ENCODE results near the gene SLIT2.

Gene SLIT2, protein sequence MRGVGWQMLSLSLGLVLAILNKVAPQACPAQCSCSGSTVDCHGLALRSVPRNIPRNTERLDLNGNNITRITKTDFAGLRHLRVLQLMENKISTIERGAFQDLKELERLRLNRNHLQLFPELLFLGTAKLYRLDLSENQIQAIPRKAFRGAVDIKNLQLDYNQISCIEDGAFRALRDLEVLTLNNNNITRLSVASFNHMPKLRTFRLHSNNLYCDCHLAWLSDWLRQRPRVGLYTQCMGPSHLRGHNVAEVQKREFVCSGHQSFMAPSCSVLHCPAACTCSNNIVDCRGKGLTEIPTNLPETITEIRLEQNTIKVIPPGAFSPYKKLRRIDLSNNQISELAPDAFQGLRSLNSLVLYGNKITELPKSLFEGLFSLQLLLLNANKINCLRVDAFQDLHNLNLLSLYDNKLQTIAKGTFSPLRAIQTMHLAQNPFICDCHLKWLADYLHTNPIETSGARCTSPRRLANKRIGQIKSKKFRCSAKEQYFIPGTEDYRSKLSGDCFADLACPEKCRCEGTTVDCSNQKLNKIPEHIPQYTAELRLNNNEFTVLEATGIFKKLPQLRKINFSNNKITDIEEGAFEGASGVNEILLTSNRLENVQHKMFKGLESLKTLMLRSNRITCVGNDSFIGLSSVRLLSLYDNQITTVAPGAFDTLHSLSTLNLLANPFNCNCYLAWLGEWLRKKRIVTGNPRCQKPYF (N-terminal part only)

GRCh38 chr4:20251796-20252655, at the start of gene SLIT2:
TSS of gene SLIT2 (plus strand) at chr4:20251905. CDS start at chr4:20253816, 1,911 bp downstream.
- DNase-seq (ENCODE audit: low read depth in 2 of 2): no peak

GRCh38 chr4:20203508-20203907, 48.2 kb upstream of the SLIT2 start:
- DNase-seq (ENCODE audit: low read depth in 2 of 2): no peak

- DNase-seq (ENCODE audit: low read depth in 2 of 2): no peak
These were observed 34.2 kb upstream of the SLIT2 start for GRCh38 chr4:20217521-20217920.

DNA sequence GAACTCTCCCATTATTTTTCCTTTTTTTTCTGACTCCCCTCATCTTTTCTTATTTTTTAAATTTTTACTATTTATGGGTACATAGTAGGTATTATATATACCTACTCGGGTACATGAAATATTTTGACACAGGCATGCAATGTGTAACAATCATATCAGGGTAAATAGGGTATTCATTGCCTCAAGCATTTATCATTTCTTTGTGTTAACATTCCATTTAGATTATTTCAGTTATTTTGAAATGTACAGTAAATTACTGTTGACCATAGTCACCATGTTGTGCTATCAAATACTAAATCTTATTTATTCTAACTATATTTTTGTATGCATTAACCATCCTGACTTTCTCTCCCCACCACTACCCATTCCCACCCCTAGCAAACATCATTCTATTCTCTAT, 33.8 kb upstream of the SLIT2 start:
- no peak for DNase-seq (ENCODE audit: low read depth in 2 of 2)

DNA sequence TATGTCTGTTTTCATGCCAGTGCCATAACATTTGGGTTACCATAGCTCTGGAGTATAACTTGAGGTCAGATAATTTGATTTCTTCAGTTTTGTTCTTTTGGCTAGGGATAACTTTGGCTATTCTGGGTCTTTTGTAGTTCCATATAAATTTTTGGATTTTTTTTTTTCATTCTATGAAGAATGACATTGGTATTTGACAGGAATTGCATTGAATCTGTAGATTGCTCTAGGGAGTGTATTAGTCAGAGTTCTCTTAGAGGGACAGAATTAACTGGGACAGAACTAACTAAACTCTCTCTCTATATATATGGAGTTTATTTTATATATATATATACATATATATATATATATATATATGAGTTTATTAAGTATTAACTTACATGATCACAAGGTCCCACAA, 32.2 kb upstream of the SLIT2 start:
- DNase-seq (ENCODE audit: low read depth in 2 of 2): no peak

DNA sequence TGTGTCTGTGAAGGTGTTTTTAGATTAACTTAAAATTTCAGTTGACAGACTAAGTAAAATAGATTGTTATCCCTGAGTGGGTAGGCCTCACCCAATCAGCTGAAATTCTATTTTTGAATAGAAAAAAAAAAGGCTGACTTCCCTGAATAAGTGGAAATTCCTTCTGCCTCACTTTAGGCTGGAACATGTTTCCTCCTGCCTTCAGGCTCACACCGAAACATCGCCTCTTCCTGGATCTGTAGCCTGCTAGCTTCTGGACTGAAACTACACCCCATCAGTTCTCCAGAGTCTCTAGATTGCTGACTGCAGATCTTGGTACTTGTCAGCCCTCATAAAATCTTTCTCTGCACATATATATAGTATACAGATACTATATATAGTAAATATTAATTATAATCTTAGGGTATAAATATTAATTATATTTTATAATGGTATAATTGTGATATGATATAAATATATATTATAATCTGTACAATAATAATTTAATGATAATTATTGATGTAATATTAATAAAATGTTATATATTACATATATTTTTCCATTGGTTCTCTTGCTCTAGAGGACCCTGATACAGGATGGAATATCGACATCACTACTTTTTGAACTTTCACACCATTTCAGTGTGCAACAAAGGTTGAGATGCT, 13.7 kb upstream of the SLIT2 start:
- no peak for DNase-seq (ENCODE audit: low read depth in 2 of 2)

DNA sequence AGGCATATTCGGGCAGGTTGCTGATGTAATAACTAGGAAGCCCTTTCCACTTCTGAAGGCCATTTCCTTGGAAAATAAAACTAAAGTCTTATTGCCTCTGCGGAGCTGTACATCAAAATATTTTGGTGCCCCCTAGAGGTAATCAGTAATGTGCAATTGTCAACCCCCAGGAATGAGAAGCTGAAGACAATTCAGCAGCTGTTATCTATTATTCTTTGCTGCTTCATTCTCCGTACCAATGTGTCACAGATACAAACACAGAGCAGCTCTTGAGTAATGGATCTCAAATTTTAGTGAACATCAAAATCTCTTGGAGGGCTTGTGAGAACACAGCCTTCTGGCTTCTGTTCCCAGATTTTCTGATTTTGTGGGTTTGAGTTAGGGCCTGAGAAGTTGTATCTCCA, 3.5 kb upstream of the SLIT2 start:
- DNase-seq (ENCODE audit: low read depth in 2 of 2): no peak

GRCh38 chr4:20249333-20249732, 2.4 kb upstream of the SLIT2 start:
- no peak for DNase-seq (ENCODE audit: low read depth in 2 of 2)

- DNase-seq (ENCODE audit: low read depth in 2 of 2): no peak
These were observed 492 bp upstream of the SLIT2 start for GRCh38 chr4:20251031-20251795.

GRCh38 chr4:20252656-20253282, 1.1 kb downstream of the SLIT2 start:
- no peak for DNase-seq (ENCODE audit: low read depth in 2 of 2)

DNA sequence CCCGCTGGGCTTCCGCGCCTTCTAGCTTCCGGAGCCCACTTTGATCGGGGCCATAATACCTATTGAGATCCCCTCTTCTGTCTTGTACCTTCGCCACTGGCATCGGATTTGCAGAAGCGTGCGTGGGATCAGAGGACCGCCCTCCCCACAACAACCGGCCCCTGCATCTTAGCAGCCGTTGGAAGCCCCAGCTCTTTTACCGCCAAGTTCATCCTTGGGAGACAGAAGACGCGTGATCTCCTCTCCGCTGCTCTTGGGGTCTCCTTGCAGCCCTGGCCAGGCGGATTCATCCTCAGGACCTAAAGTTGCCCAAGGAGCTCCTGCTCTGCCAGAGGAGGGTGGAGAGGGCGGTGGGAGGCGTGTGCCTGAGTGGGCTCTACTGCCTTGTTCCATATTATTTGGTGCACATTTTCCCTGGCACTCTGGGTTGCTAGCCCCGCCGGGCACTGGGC, 1.6 kb downstream of the SLIT2 start:
- DNase-seq (ENCODE audit: low read depth in 2 of 2): no peak

- DNase-seq (ENCODE audit: low read depth in 2 of 2): no peak
These were observed 2.2 kb downstream of the SLIT2 start for GRCh38 chr4:20253735-20254409.

- no peak for DNase-seq (ENCODE audit: low read depth in 2 of 2)
These were observed 3.0 kb downstream of the SLIT2 start for GRCh38 chr4:20254511-20255250.

DNA sequence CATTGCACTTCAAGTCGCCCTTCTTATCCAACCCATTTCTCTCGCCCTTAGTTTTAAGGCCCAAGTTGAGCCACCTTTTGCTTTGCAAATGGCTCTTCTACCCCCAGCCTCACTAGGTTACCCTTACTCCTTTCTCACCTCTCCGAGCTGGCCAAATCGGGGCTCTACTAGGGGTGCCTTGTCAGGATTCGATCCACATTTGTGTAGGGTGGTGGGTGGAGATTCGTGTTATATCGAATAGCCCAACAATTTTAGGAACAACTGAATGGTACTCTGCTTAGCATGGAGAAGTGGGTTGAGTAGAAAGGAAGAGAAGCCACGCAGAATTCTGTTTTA, 3.5 kb downstream of the SLIT2 start:
- no peak for DNase-seq (ENCODE audit: low read depth in 2 of 2)

DNA sequence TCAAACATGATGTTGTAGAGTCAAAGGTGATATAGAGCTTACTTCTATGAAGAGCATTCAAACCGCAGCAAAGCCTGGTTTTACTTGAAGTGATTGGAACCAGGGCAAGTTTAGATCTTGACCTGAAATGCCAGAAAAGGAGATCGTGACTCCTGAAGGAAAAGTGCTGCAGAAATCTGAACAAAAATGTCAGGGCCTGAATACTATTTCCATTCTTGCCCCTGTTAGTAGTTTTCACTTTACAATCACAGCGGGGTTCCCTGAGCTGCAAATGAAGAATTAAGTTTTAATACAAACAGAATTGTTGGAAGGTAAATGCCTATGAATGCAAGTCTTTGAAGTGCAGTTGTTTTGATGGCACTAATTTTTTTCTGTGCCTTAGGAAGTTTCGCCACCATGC, 4.1 kb downstream of the SLIT2 start:
- DNase-seq (ENCODE audit: low read depth in 2 of 2): no peak

DNA sequence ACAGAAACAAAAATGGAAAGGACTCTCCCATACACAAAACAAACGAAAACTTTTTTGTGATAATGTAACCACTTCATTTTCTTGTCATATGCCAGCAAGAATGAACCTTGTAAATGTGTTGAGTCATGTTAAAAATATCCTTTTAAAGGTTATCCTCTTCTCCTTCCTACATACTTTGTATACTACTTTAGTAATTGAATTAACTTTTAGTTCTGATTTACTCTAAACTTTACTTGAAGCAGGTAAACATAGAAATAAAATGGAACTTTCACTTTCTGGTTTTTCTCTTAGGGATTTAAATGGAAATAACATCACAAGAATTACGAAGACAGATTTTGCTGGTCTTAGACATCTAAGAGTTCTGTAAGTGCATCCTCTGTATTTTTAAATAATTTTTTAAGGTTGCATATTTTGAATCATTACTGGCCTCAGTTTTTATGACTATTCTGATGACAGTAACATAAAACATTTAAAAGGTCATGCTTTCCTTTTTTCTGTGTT, 4.7 kb downstream of the SLIT2 start:
- no peak for DNase-seq (ENCODE audit: low read depth in 2 of 2)

DNA sequence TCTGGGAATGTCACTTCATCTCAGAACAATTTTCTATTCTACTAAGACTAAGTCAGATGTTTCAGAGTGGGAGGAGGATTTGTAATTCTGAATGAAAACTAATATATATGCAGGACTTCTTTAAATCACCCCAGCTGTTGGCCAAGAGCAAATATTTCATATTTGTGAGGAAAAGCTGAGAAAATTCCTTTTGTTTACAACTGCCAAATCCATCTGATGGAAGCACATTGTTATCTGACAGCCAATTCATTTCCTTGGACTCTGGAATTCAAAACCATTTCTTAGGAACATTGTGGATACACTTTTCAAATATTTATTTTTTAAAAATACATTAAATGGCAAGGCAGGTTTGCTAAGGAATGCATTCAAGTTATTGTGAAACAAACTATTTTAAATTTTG, 8.0 kb downstream of the SLIT2 start:
- DNase-seq (ENCODE audit: low read depth in 2 of 2): no peak

DNA sequence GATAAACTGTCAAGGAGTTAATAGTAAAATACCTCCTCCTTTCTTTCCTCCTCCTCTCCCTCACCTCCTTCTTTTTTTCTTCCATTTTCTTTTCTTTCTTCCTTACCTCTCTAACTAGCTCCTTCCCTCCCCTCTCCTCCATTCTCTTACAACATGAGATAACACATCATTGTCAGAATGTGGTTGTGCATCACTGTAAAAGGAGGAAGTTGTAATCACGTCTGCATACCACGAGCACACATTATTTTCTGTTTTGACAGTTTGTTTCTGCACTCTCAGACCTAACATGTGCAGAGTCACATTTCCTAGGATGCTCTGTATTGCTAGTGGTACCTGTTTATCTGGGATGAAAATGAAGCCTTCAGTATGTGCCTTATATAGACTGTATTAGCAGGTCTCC, 9.1 kb downstream of the SLIT2 start:
- DNase-seq (ENCODE audit: low read depth in 2 of 2): no peak

GRCh38 chr4:20262221-20262620, 10.5 kb downstream of the SLIT2 start:
- DNase-seq (ENCODE audit: low read depth in 2 of 2): no peak

Measured in stimulated activated CD8-positive, alpha-beta memory T cell treated with anti-CD3 and anti-CD28 coated beads, Interleukin-15, amount 100 ng/mL, for 48 hours (primary cell).